ENCODE measurements around the gene SLC8A1.

SLC8A1 gene

GRCh38 chr2:40048506-40048905 is 403.4 kb downstream of the SLC8A1 start:
- DNase-seq (ENCODE audit: low read depth in 3 of 3), result no peak

- no peak for DNase-seq (ENCODE audit: low read depth in 3 of 3)
These were observed 404.5 kb downstream of the SLC8A1 start for GRCh38 chr2:40047406-40047805.

Data from stimulated activated CD4-positive, alpha-beta T cell treated with anti-CD3 and anti-CD28 coated beads, TNF-alpha, amount 100 ng/mL, for 48 hours (primary cell).